Cardiac muscle cell (in vitro differentiated cells and primary cell): Measurements from ENCODE around the gene IFITM5. TPM values are rescaled to one million over a fixed set of nuclear protein-coding genes. Genes with fewer than 3 reads are reported as not detected.
"Not testable (repeated sequence)": the region's sequence is repeated elsewhere in the genome, so short reads cannot be mapped to it uniquely, and the experiment has no call there.

Experiments used
- DNase-seq, 2 donors: peaks; one replicate each; pipeline versions ENCODE4 v3.0.0 to v3.0.0-alpha.2; 2010 to 2017; ENCODE audit warnings: low read depth in 1 of 2, low spot score in 1 of 2
- H3K27ac ChIP-seq: fragments of 200-600 bp; sonication (generic); 2 replicates; pipeline ENCODE4 v1.5.1; 2016
- H3K27me3 ChIP-seq: fragments of 200-600 bp; sonication (generic); 2 replicates; pipeline ENCODE4 v1.6.0; 2016; ENCODE audit warnings: control low read depth
- H3K36me3 ChIP-seq: fragments of 200-600 bp; sonication (generic); 2 replicates; pipeline ENCODE4 v1.5.1; 2016; ENCODE audit warnings: control low read depth
- H3K4me1 ChIP-seq: fragments of 200-600 bp; sonication (generic); 2 replicates; pipeline ENCODE4 v1.8.1; 2017; ENCODE audit warnings: low read depth, mild to moderate bottlenecking, mixed run types
- H3K4me3 ChIP-seq: fragments of 200-600 bp; sonication (generic); 2 replicates; pipeline ENCODE4 v1.5.1; 2016; ENCODE audit warnings: mild to moderate bottlenecking
- H3K9me3 ChIP-seq: fragments of 200-600 bp; sonication (generic); 2 replicates; pipeline ENCODE4 v1.5.1; 2017; ENCODE audit warnings: low read depth, mild to moderate bottlenecking, control low read depth
- CTCF ChIP-seq: IDR thresholded peaks from 2 replicates; pipeline ENCODE4 v1.5.1; 2012; ENCODE audit warnings: low read depth, mild to moderate bottlenecking, low read length
- polyA plus RNA-seq: library from polyadenylated mRNA; unstranded; fragments of >200 nt; fragmentation: Nextera tagmentation; extraction: Ambion mirVana; gene quantifications from 2 replicates; pipeline ENCODE4 v1.2.1, GENCODE V29; 2016
- total RNA-seq: library from RNA; depleted of rRNA; stranded (reverse); fragments of >200 nt; gene quantifications from 2 replicates; pipeline ENCODE4 v1.2.3, GENCODE V29; 2016

The IFITM5 gene
- total and polyA plus RNA-seq, 2 experiments from 2014 or later = not detected

DNA sequence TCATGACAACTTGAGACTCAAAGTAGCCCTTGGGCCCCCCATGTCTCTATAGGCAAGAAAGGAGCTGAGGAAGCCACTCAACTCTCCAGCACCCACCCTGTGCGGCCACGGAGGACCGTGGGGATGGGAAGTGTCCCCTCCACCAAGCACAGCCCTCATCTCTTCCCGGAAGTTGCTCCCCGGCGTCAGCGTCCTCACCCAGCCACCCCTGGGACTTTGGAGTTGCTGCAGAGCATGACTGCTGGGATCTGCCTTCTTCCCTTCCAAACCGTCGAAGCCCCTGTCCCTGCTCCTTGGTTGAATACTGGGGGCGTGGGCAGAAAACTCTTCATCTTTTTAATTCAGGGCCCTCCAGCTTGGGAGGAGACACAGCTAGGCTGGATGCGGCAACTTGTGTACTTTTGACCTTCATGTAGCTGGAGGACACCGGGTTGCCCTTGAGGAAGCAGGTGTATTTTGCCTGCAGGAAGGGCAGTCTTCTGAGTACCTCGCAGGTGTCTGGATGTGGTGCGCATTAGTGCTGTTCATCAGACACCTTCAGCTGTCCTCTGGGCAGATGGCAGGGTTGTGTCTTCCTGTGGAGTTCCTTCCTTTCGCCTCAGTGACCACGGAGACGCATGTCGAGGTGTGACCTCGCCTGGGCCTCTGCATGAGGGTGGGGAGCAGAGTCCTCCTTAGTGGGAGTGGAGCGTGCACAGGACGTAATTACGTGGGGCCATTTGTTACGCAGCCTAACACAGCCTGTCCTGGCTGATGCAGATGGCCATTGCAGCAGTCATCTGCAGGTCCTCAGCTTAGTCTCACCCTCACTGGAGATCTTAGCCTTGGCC is 33.5 kb upstream of the IFITM5 start:
- Histone ChIP-seq H3K27ac (no peak overlapping the region), H3K4me1 (peaks cover 21% of the 10 kb centered on the region), H3K9me3 (no peaks in the 10 kb centered on the region), H3K36me3 (no peaks in the 10 kb centered on the region), H3K27me3 (no peaks in the 10 kb centered on the region), H3K4me3 (no peak overlapping the region)
- no peak for DNase-seq
- TF ChIP-seq CTCF = no peak

GRCh38 chr11:331358-332060 is 32.2 kb upstream of the IFITM5 start:
- no peak for DNase-seq
- Histone ChIP-seq H3K4me1 (peaks cover 31% of the 10 kb centered on the region), H3K4me3 (no peak overlapping the region), H3K27me3 (no peaks in the 10 kb centered on the region), H3K36me3 (no peaks in the 10 kb centered on the region), H3K9me3 (no peaks in the 10 kb centered on the region), H3K27ac (no peak overlapping the region)
- no peak for TF ChIP-seq CTCF

DNA sequence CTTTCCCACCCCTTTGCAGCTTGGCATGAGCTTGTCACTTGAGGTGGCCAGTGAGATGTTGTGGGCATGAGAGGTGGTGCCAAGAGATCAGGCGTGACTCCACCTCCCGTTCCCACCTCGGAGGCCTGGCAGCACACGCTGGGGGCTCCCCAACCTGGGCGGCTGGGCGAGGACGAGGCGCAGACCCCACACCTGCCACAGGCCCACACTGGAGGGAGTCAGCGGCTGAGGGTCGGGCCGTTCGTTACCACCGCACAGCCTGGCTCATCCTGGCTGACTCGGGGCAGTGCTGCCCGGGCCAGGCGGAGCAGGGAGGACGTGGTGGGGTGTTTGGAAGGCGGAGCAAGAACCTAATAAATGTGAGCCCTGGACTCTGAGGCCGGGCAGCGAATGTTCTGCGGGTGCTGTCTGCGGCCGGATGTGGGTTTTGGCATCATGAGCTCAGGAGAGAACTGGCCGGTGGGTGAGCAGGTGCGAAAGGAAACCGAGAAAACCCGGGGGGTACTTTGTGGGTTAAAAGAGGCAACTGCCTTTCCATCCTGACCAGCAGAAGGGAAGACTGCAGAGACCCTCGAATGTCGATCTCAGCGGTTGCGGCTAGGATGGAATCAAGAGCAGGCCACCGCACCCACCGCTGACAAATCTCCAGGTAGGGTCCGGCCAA is 31.5 kb upstream of the IFITM5 start:
- Histone ChIP-seq H3K9me3 (no peaks in the 10 kb centered on the region), H3K4me3 (no peak overlapping the region), H3K27me3 (no peaks in the 10 kb centered on the region), H3K27ac (no peak overlapping the region), H3K4me1 (peaks cover 30% of the 10 kb centered on the region), H3K36me3 (no peaks in the 10 kb centered on the region)
- no peak for TF ChIP-seq CTCF
- no peak for DNase-seq

GRCh38 chr11:330307-330693 is 31.0 kb upstream of the IFITM5 start:
- TF ChIP-seq CTCF = no peak
- Histone ChIP-seq H3K27me3 (no peaks in the 10 kb centered on the region), H3K4me3 (no peak overlapping the region), H3K27ac (no peak overlapping the region), H3K4me1 (peaks cover 25% of the 10 kb centered on the region), H3K36me3 (no peaks in the 10 kb centered on the region), H3K9me3 (no peaks in the 10 kb centered on the region)
- DNase-seq = no peak

DNA sequence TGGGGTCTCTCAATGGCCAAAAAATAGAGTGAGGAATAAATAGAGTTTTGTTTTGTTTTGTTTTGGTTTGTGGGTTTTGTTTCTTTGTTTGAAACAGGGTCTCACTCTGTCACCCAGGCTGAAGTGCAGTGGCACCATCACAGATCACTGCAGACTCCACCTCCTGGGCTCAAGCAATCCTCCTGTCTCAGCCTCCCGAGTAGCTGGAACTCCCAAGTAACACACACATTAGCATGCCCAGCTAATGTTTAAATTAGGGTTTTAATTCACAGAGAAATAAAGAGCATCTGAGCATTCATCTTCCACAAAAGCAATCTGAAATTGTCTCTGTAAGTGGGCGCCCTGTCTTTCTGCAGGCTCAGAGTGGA is 30.5 kb upstream of the IFITM5 start:
- H3K27ac ChIP-seq = no peak overlapping the region
- TF ChIP-seq CTCF = no peak
- no peak for DNase-seq

DNA sequence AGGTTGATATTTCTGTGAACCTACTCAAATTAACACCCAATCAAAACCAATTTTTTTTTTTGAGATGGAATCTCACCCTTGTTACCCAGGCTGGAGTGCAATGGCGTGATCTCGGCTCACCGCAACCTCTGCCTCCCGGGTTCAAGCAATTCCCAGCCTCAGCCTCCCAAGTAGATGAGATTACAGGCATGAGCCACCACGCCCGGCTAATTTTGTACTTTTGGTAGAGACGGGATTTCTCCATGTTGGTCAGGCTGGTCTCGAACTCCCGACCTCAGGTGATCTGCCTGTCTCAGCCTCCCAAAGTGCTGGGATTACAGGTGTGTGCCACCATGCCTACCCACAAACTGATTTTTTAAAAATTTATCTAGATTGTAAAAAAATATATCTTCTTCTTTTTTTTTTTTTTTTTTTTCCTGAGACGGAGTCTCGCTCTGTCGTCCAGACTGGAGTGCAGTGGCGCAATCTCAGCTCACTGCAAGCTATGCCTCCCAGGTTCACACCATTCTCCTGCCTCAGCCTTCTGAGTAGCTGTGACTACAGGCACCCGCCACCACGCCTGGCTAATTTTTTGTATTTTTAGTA is 29.3 kb upstream of the IFITM5 start:
- H3K4me3 ChIP-seq, H3K27ac ChIP-seq, H3K9me3 ChIP-seq, DNase-seq, H3K36me3 ChIP-seq, H3K27me3 ChIP-seq: not testable (repeated sequence)
- peaks cover 22% of the 10 kb centered on the region for H3K4me1 ChIP-seq

More for the DNA sequence above, 30.5 kb upstream of the IFITM5 start:
- no peaks in the 10 kb centered on the region for H3K9me3 ChIP-seq
- H3K27me3 ChIP-seq = no peaks in the 10 kb centered on the region
- no peaks in the 10 kb centered on the region for H3K36me3 ChIP-seq
- peaks cover 25% of the 10 kb centered on the region for H3K4me1 ChIP-seq
- no peak overlapping the region for H3K4me3 ChIP-seq
